Right lobe of liver (tissue), 4 donors: ENCODE results near the gene MYH6.

Source experiments
- POLR2A ChIP-seq: fragments of 450-650 bp; IDR thresholded peaks from one replicate; pipeline ENCODE4 v1.6.1; 2017; ENCODE audit warnings: antibody characterized with exemption, mild to moderate bottlenecking
- TF ChIP-seq, protein P1 (sequence below), 4 donors: fragments of 200-600 bp in 3 of 4; fragments of 450-650 bp in 1 of 4; IDR thresholded peaks; one replicate each; pipeline versions ENCODE4 v1.5.1 to v1.8.0; 2016 to 2022; ENCODE audit warnings: antibody characterized with exemption in 4 of 4, mild to moderate bottlenecking in 2 of 4
- donor health status: DM: no; HTN: no; CAD: no.
- donor health status: DM: no; HTN: no; CAD: no.
- donor health status: DM: no; HTN: yes; CAD: no.

DNA sequence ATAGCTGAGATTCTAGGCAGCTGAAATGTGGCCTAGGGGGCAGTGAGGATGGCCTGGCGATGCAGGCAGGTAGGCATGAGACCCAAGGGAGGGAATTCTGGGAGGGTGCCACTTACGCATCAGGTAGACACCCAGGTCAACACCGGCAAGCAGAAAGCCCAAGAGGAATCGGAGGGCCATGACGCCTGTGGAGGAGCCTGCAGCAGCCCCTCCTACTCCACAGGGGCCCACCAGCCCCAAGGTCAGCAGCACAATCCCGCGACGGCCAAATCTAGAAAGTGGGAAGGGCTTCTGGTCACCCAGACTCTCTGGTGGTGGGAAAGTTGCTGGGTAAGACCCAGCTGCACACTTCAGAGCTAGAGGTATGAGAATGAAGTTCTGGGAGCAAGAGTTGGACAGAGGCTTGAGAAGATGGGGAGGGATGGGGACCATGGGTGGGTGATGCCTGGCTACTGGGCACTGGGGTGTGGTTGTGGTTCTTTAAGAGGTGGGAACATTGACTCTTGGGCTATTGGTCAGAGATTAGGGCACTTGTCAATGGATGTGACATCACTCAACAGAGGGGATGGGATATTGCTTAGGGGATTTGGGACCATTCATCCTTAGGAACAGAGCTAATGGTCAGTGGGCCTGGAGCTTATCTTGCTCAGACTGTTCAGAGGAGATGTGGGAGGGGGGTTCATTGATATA, 58.8 kb downstream of the MYH6 start:
- TF ChIP-seq, protein P1, sequence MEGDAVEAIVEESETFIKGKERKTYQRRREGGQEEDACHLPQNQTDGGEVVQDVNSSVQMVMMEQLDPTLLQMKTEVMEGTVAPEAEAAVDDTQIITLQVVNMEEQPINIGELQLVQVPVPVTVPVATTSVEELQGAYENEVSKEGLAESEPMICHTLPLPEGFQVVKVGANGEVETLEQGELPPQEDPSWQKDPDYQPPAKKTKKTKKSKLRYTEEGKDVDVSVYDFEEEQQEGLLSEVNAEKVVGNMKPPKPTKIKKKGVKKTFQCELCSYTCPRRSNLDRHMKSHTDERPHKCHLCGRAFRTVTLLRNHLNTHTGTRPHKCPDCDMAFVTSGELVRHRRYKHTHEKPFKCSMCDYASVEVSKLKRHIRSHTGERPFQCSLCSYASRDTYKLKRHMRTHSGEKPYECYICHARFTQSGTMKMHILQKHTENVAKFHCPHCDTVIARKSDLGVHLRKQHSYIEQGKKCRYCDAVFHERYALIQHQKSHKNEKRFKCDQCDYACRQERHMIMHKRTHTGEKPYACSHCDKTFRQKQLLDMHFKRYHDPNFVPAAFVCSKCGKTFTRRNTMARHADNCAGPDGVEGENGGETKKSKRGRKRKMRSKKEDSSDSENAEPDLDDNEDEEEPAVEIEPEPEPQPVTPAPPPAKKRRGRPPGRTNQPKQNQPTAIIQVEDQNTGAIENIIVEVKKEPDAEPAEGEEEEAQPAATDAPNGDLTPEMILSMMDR (IDR thresholded peaks at IDR 0.05), result no peak
- TF ChIP-seq POLR2A, result no peak
